ENCODE results near the gene SCN2B. TPM values are rescaled to one million over a fixed set of nuclear protein-coding genes. Genes with fewer than 3 reads are reported as not detected.

Gene SCN2B
- total RNA-seq, 1 donor = not detected

- no peak for TF ChIP-seq CTCF (IDR thresholded peaks at IDR 0.05; ENCODE audit: insufficient read depth, low read depth, low read length)
- no peak for DNase-seq (ENCODE audit: low read depth)
- no peak overlapping the region for H3K4me3 ChIP-seq (ENCODE audit: low read depth, low read length)
Observed at GRCh38 chr11:118202599-118203422, 26.4 kb upstream of the SCN2B start.

- no peak for DNase-seq (ENCODE audit: low read depth)
- no peak for TF ChIP-seq CTCF (IDR thresholded peaks at IDR 0.05; ENCODE audit: insufficient read depth, low read depth, low read length)
- no peak overlapping the region for H3K4me3 ChIP-seq (ENCODE audit: low read depth, low read length)
Observed at GRCh38 chr11:118201966-118202365, 25.5 kb upstream of the SCN2B start.

- DNase-seq (ENCODE audit: low read depth) = no peak
- no peak overlapping the region for H3K4me3 ChIP-seq (ENCODE audit: low read depth, low read length)
- TF ChIP-seq CTCF (IDR thresholded peaks at IDR 0.05; ENCODE audit: insufficient read depth, low read depth, low read length) = no peak
Observed at GRCh38 chr11:118200901-118201680, 24.7 kb upstream of the SCN2B start.

- no peak for DNase-seq (ENCODE audit: low read depth)
- H3K4me3 ChIP-seq (ENCODE audit: low read depth, low read length) = no peak overlapping the region
- no peak for TF ChIP-seq CTCF (IDR thresholded peaks at IDR 0.05; ENCODE audit: insufficient read depth, low read depth, low read length)
Observed at GRCh38 chr11:118200497-118200896, 24.1 kb upstream of the SCN2B start.

- no peak for TF ChIP-seq CTCF (IDR thresholded peaks at IDR 0.05; ENCODE audit: insufficient read depth, low read depth, low read length)
- DNase-seq (ENCODE audit: low read depth) = no peak
- no peak overlapping the region for H3K4me3 ChIP-seq (ENCODE audit: low read depth, low read length)
Observed at GRCh38 chr11:118199135-118199534, 22.7 kb upstream of the SCN2B start.

- TF ChIP-seq CTCF (IDR thresholded peaks at IDR 0.05; ENCODE audit: insufficient read depth, low read depth, low read length) = peak; percentile 85
- H3K4me3 ChIP-seq (ENCODE audit: low read depth, low read length) = no peak overlapping the region
- DNase-seq (ENCODE audit: low read depth) = peak; percentile 51
Observed at GRCh38 chr11:118198370-118198769, 21.9 kb upstream of the SCN2B start.
